ENCODE measurements around the gene ERCC6.

The ERCC6 gene

GRCh38 chr10:49508654-49509053 lies 30.3 kb downstream of the ERCC6 start:
- no peak for DNase-seq

GRCh38 chr10:49508249-49508648 lies 30.7 kb downstream of the ERCC6 start:
- no peak for DNase-seq

GRCh38 chr10:49505589-49505988 lies 33.3 kb downstream of the ERCC6 start:
- no peak for DNase-seq

- no peak for DNase-seq
Measured at GRCh38 chr10:49505076-49505475, 33.8 kb downstream of the ERCC6 start.

- no peak for DNase-seq
Measured at GRCh38 chr10:49504528-49504927, 34.4 kb downstream of the ERCC6 start.

GRCh38 chr10:49502358-49502757 lies 36.6 kb downstream of the ERCC6 start:
- DNase-seq = no peak

GRCh38 chr10:49500412-49500811 lies 38.5 kb downstream of the ERCC6 start:
- no peak for DNase-seq

- DNase-seq = no peak
Measured at GRCh38 chr10:49499305-49499851, 39.5 kb downstream of the ERCC6 start.

GRCh38 chr10:49498425-49498824 lies 40.5 kb downstream of the ERCC6 start:
- no peak for DNase-seq

- no peak for DNase-seq
Measured at GRCh38 chr10:49497358-49497757, 41.6 kb downstream of the ERCC6 start.

- DNase-seq = no peak
Measured at GRCh38 chr10:49488056-49488717, 50.7 kb downstream of the ERCC6 start.

GRCh38 chr10:49486738-49487137 lies 52.2 kb downstream of the ERCC6 start:
- no peak for DNase-seq

GRCh38 chr10:49486009-49486408 lies 52.9 kb downstream of the ERCC6 start:
- no peak for DNase-seq

GRCh38 chr10:49484486-49485235 lies 54.3 kb downstream of the ERCC6 start:
- DNase-seq = no peak

GRCh38 chr10:49478819-49479218 lies 60.1 kb downstream of the ERCC6 start:
- DNase-seq = no peak

GRCh38 chr10:49474901-49475300 lies 64.0 kb downstream of the ERCC6 start:
- no peak for DNase-seq

- no peak for DNase-seq
Measured at GRCh38 chr10:49471532-49471931, 67.4 kb downstream of the ERCC6 start.

- DNase-seq = no peak
Measured at GRCh38 chr10:49465736-49466135, 73.2 kb downstream of the ERCC6 start.

Data from NCI-H1694 (cell line).